B cell (primary cell): ENCODE data around the gene TLR7. TPM values are rescaled to one million over a fixed set of nuclear protein-coding genes. Genes with fewer than 3 reads are reported as not detected.

Experiments used
- ATAC-seq: fragments of 200-7000 bp; cut with Tn5 transposase; one replicate; pipeline ENCODE4 v1.10.0; 2021; ENCODE audit warnings: low read depth, mild to moderate bottlenecking, moderate number of reproducible peaks, moderate library complexity
- CTCF ChIA-PET: fragments of 350-600 bp; sonication (Branson Sonifier 250); formaldehyde crosslinking; loops from one replicate; lab custom pipeline; 2021; ENCODE audit warnings: antibody characterized with exemption, inconsistent platforms; lab: Charles Lee
- POLR2A ChIA-PET: fragments of 350-600 bp; sonication (Branson Sonifier 250); formaldehyde crosslinking; loops from one replicate; lab custom pipeline; 2021; ENCODE audit warnings: antibody characterized with exemption; lab: Charles Lee
- DNase-seq: peaks from one replicate; pipeline ENCODE4 v3.0.0; 2013
- H2AFZ ChIP-seq: 2 replicates; pipeline ENCODE4 v1.6.1; 2012; ENCODE audit warnings: mild to moderate bottlenecking, low read depth, low read length; ENCODE audit not compliant: insufficient read depth, poor library complexity, severe bottlenecking
- H3K27ac ChIP-seq, 2 donors: 1 replicate in 1 of 2; 2 replicates in 1 of 2; pipeline ENCODE4 v1.5.1; 2012 to 2013; ENCODE audit warnings: low read length in 2 of 2, mild to moderate bottlenecking in 2 of 2, moderate library complexity in 1 of 2
- H3K27me3 ChIP-seq, 4 experiments: fragments of 200-600 bp in 1 of 4; sonication (generic) in 1 of 4; replicated peaks in 1 of 4; 1 replicate in 2 of 4; 2 replicates in 2 of 4; pipeline versions ENCODE4 v1.6.1 to v1.7.0; 2013 to 2016; ENCODE audit warnings: low read length in 3 of 4, mild to moderate bottlenecking in 2 of 4, mixed read lengths in 1 of 4, moderate library complexity in 1 of 4; ENCODE audit not compliant: insufficient read depth in 4 of 4, control insufficient read depth in 3 of 4; ENCODE audit errors: control extremely low read depth in 1 of 4
- H3K36me3 ChIP-seq, 2 experiments: replicated peaks in 1 of 2; 1 replicate in 1 of 2; 2 replicates in 1 of 2; pipeline versions ENCODE4 v1.6.1 to v1.7.1; 2013; ENCODE audit warnings: low read length in 1 of 2; ENCODE audit not compliant: insufficient read depth in 2 of 2, control insufficient read depth in 1 of 2; ENCODE audit errors: control extremely low read depth in 1 of 2, extremely low read depth in 1 of 2
- H3K4me1 ChIP-seq, 2 donors: fragments of 200-600 bp in 1 of 2; sonication (generic) in 1 of 2; 1 replicate in 1 of 2; 2 replicates in 1 of 2; pipeline versions ENCODE4 v1.5.1 to v1.6.1; 2013 to 2017; ENCODE audit warnings: low read length in 2 of 2; ENCODE audit not compliant: control insufficient read depth in 2 of 2, insufficient read depth in 2 of 2
- H3K4me2 ChIP-seq: replicated peaks from 2 replicates; pipeline ENCODE3; 2012; ENCODE audit warnings: mild to moderate bottlenecking, low read depth, low read length; ENCODE audit not compliant: poor library complexity, severe bottlenecking
- H3K4me3 ChIP-seq, 5 experiments: fragments of 200-600 bp in 1 of 5; sonication (generic) in 1 of 5; 1 replicate in 3 of 5; 2 replicates in 2 of 5; pipeline versions ENCODE4 v1.5.1 to v1.7.0; 2011 to 2016; ENCODE audit warnings: low read length in 4 of 5, mild to moderate bottlenecking in 4 of 5, low read depth in 2 of 5, control low read depth in 1 of 5, moderate library complexity in 1 of 5; ENCODE audit not compliant: insufficient read depth in 1 of 5; ENCODE audit errors: control extremely low read depth in 1 of 5, extremely low read depth in 1 of 5
- H3K79me2 ChIP-seq: fragments of 200-600 bp; sonication (generic); one replicate; pipeline ENCODE4 v1.6.0; 2016; ENCODE audit warnings: low read length; ENCODE audit not compliant: control insufficient read depth, insufficient read depth
- H3K9ac ChIP-seq: fragments of 200-600 bp; sonication (generic); 2 replicates; pipeline ENCODE4 v1.6.1; 2017; ENCODE audit warnings: mild to moderate bottlenecking, low read length, moderate library complexity
- H3K9me3 ChIP-seq, 3 donors: one replicate each; pipeline versions ENCODE4 v1.6.1 to v1.7.1; 2013; ENCODE audit warnings: low read length in 2 of 3; ENCODE audit not compliant: control insufficient read depth in 2 of 3, insufficient read depth in 1 of 3; ENCODE audit errors: control extremely low read depth in 1 of 3
- H4K20me1 ChIP-seq: 2 replicates; pipeline ENCODE4 v1.6.0; 2012; ENCODE audit warnings: mild to moderate bottlenecking, low read length; ENCODE audit not compliant: insufficient read depth, control insufficient read depth, poor library complexity, severe bottlenecking
- H3K27ac Mint-ChIP-seq: one replicate; pipeline ENCODE4 v1.8.0; 2021; ENCODE audit warnings: mixed read lengths
- H3K27me3 Mint-ChIP-seq: one replicate; pipeline ENCODE4 v1.8.0; 2021; ENCODE audit warnings: mixed read lengths
- H3K4me1 Mint-ChIP-seq: one replicate; pipeline ENCODE4 v1.8.0; 2021; ENCODE audit warnings: mixed read lengths
- H3K4me3 Mint-ChIP-seq: one replicate; pipeline ENCODE4 v1.8.0; 2021; ENCODE audit warnings: mixed read lengths
- H3K9me3 Mint-ChIP-seq: one replicate; pipeline ENCODE4 v1.8.0; 2022; ENCODE audit warnings: mixed read lengths; ENCODE audit not compliant: insufficient read depth
- EZH2 ChIP-seq: IDR thresholded peaks from 2 replicates; pipeline ENCODE4 v1.6.1; 2012; ENCODE audit warnings: borderline replicate concordance, low read depth, mild to moderate bottlenecking, moderate library complexity, low read length; ENCODE audit not compliant: insufficient read depth, poor library complexity, severe bottlenecking
- WGBS: methylation state at CpG from one replicate; pipeline ENCODE4 v1.1.5; 2013; ENCODE audit warnings: missing lambda C conversion rate; ENCODE audit not compliant: insufficient coverage; 5-methylcytosine and 5-hydroxymethylcytosine counted together
- intact Hi-C: fragments of 100-400 bp; cut with micrococcal nuclease; formaldehyde crosslinking; loops from one replicate; pipeline ENCODE4 v1.10.0; 2022
- polyA plus RNA-seq: library from polyadenylated mRNA; depleted of rRNA; stranded (reverse); fragments of >200 nt; gene quantifications from 2 replicates; pipeline ENCODE4 v1.2.3, GENCODE V29; 2012
- total RNA-seq, 2 donors: library from RNA; stranded (reverse); fragments of 120-200 nt in 1 of 2; gene quantifications; 1 replicate in 1 of 2; 2 replicates in 1 of 2; pipeline versions ENCODE4 v1.2.3 to v1.2.4, GENCODE V29; 2013 to 2022
- TF ChIP-seq, protein P1 (sequence below): fragments of 200-600 bp; IDR thresholded peaks from one replicate; pipeline ENCODE4 v1.8.0; 2022; ENCODE audit warnings: antibody characterized with exemption, mild to moderate bottlenecking

Gene TLR7
- total and polyA plus RNA-seq, 2 donors (not counting 1 experiment from before 2014, with no cell fraction given): 6.1 to 10.2 TPM

DNA sequence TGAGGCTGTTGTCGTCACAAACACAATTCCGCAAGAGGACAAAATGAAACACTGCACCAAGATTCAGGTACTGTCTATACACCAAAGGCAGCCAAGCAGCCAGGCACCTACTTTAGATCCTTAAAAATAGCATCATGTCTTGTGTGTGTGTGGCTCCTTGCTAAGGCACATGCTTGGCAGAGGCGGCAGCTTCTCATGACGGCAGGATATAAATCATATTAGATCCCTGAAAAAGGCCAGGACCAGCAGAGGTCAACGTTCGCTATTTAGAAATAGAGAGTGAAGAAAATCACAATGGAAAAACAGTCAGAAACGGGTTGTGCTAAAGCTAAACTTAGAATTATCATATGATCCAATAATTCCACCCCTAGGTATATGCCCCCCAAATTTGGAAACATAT, 46.1 kb upstream of the TLR7 start:
- CTCF ChIA-PET: interaction anchor here (0.6 to 2.4 kb wide), 2 partner anchors 80 to 1685 kb away, joined by 3 to 7 read pairs; no protein-coding TSS in a partner anchor
- H3K27me3 Mint-ChIP-seq: no peaks in the 10 kb centered on the region
- DNase-seq: no peak
- WGBS: 100% methylated on average over 2 of the region's 7 CpGs
- Histone ChIP-seq H4K20me1 (no peaks in the 10 kb centered on the region), H3K9ac (no peak overlapping the region), H3K4me3 (no peak overlapping the region), H3K36me3 (peaks cover 1 to 9% of the 10 kb centered on the region in 2 experiments), H3K4me1 (no peaks in the 10 kb centered on the region), H3K27me3 (no peaks in the 10 kb centered on the region), H3K9me3 (no peaks in the 10 kb centered on the region), H3K4me2 (no peak overlapping the region), H3K79me2 (no peaks in the 10 kb centered on the region), H3K27ac (no peak overlapping the region), H2AFZ (no peak overlapping the region)
- H3K9me3 Mint-ChIP-seq: no peaks in the 10 kb centered on the region
- TF ChIP-seq, protein P1, sequence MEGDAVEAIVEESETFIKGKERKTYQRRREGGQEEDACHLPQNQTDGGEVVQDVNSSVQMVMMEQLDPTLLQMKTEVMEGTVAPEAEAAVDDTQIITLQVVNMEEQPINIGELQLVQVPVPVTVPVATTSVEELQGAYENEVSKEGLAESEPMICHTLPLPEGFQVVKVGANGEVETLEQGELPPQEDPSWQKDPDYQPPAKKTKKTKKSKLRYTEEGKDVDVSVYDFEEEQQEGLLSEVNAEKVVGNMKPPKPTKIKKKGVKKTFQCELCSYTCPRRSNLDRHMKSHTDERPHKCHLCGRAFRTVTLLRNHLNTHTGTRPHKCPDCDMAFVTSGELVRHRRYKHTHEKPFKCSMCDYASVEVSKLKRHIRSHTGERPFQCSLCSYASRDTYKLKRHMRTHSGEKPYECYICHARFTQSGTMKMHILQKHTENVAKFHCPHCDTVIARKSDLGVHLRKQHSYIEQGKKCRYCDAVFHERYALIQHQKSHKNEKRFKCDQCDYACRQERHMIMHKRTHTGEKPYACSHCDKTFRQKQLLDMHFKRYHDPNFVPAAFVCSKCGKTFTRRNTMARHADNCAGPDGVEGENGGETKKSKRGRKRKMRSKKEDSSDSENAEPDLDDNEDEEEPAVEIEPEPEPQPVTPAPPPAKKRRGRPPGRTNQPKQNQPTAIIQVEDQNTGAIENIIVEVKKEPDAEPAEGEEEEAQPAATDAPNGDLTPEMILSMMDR: no peak
- no peak for TF ChIP-seq EZH2
- no peak overlapping the region for H3K27ac Mint-ChIP-seq
- ATAC-seq: no peak
- H3K4me1 Mint-ChIP-seq: peaks cover 3% of the 10 kb centered on the region
- POLR2A ChIA-PET: no interaction called here
- intact Hi-C loops: no loop called here
- H3K4me3 Mint-ChIP-seq: no peak overlapping the region

DNA sequence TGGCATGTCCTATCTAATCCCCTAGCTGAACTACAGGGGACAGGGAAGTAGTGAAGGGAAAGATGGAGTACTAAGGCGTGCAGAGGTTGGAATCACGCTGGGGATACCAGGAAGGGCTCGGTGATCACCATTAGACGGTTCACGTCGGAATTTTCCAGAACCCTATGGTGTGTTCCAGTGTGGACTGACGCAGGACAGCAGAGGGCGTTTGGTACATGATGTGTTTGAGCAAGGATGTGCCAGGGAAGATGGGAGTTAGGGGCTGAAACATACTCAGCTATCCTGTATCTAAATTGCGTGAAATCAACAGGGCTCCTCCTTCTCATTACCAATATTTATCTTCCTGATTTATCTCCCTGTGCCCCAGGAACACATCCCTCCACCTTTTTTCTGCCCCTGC, 41.9 kb upstream of the TLR7 start:
- H3K4me2 ChIP-seq: no peak overlapping the region
- ChIA-PET POLR2A (no interaction called here), CTCF (interaction anchor here (1.2 to 1.5 kb wide), 2 partner anchors 11 to 69 kb away, joined by 3 to 8 read pairs; no protein-coding TSS in a partner anchor)
- DNase-seq (no peak), ATAC-seq (no peak)
- TF ChIP-seq EZH2: no peak
- TF ChIP-seq, protein P1: no peak
- no peak overlapping the region for H3K27ac Mint-ChIP-seq
- H4K20me1 ChIP-seq: no peaks in the 10 kb centered on the region
- no peaks in the 10 kb centered on the region for H3K27me3 Mint-ChIP-seq
- WGBS: 97% methylated on average over 6 of the region's 9 CpGs
- H3K4me1 ChIP-seq: no peaks in the 10 kb centered on the region
- no peak overlapping the region for H3K9ac ChIP-seq
- no peaks in the 10 kb centered on the region for H3K79me2 ChIP-seq
- H3K9me3 ChIP-seq: no peaks in the 10 kb centered on the region
- no peak overlapping the region for H3K27ac ChIP-seq
- intact Hi-C loops: no loop called here
- H3K4me3 Mint-ChIP-seq: no peak overlapping the region
- no peaks in the 10 kb centered on the region for H3K27me3 ChIP-seq
- no peak overlapping the region for H3K4me3 ChIP-seq
- H3K36me3 ChIP-seq: peaks cover 1 to 9% of the 10 kb centered on the region in 2 experiments
- peaks cover 3% of the 10 kb centered on the region for H3K4me1 Mint-ChIP-seq
- no peaks in the 10 kb centered on the region for H3K9me3 Mint-ChIP-seq
- H2AFZ ChIP-seq: no peak overlapping the region
